GM18519 (cell line): Measurements from ENCODE around the gene XPC.

ENCODE experiments used
- ATAC-seq: cut with Tn5 transposase; IDR thresholded peaks from one replicate; pipeline ENCODE4 v1.9.1; 2021; ENCODE audit warnings: mild to moderate bottlenecking, moderate library complexity; ENCODE audit not compliant: unreplicated experiment, low FRiP score

The XPC gene

DNA sequence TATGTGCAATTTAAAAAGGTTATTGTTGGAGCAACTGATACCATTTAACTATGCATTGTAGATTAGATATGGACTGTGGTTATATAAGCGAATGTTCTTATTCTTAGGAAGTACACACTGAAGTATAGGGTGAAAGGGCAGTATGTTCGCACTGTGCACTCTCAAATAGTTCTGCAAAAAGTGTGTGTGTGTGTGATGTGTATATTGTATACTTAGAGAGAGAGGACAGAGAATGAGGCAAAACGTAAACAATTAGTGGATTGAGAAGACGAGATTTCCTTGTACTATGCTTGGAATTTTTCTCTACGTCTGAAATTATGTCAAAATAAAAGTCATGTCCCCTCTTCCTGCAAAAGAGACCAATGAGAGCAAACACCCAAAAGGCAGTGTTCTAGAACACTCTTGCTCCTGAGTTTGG is 30.6 kb upstream of the XPC start:
- ATAC-seq, result no peak

DNA sequence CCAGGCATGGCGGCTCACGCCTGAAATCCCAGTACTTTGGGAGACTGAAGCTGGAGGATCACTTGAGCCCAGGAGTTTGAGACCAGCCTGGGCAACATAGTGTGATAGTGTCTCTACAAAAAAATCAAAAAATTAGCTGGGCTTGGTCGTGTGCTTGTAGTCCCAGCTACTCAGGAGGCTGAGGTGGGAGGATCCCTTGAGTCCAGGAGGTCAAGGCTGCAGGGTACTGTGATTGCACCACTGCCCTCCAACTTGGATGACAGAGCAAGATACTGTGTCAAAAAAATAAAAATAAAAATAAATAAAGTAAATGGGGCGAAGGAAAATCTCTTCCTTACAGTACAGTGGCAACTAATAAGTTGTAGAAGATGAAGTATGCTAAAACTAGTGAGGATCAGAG is 29.8 kb upstream of the XPC start:
- no peak for ATAC-seq

DNA sequence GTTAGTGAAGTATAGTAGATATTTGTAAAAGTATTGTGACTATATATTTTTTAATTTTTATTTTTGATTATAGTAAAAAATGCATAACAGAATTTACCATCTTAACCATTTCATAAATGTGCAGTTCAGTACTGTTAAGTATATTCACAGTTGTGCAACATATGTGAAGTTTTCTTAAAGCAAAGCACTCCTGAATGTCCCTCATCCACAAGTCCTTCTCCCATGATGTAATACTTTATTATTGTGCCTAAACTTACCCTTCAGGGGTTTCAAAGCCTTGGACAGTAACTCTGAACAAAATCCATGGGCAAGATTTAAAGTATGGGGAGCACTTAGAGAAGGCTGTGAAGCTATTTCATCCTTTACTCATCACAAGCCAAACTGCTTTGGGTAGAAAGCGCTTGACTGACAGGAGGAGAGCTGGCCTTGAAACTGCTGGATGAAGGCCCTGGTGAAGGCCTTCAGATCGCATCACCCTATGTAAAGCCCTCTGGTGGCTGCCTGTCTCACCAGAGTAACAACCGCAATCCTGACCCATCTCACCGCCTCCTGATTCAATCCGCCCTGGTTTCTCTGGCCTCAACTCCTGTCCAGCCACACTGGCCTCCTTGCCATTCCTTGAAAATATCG is 28.3 kb upstream of the XPC start:
- ATAC-seq, result no peak

DNA sequence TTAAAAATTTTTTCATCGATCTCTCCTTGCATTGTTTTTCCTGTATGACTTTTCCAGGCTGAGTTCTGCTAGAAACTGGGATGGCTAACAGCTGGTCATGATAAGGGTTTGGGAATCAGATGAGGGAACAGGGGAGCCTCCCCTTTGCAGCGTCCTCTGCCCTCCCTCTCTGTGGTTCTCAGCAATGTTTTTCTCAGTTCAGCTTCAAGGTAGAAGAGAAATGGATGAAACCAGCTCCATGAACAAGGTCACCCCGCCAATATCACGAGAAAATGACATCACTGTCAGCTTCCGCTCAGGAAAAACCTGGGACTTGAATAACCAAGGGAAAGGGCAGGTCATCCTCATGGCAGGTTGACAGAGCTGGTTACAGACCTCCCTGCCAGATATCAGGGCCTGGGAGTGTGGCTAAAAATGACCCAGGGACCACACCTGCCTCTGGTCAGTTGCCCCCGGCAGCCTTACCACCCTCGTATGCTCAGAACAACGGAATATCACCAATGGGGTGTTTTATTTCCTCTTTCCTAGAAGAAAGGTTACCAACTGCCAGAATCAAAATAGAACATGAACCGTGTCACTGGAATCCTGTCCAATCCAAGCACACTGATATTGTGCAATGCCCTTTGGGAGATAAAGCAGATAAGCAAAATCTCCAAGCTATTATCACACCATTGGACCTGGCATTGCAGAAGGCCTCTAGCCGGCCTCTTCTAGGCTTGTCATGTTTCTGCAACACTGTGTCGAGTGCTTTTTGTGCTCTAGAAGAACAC is 26.3 kb upstream of the XPC start:
- no peak for ATAC-seq

DNA sequence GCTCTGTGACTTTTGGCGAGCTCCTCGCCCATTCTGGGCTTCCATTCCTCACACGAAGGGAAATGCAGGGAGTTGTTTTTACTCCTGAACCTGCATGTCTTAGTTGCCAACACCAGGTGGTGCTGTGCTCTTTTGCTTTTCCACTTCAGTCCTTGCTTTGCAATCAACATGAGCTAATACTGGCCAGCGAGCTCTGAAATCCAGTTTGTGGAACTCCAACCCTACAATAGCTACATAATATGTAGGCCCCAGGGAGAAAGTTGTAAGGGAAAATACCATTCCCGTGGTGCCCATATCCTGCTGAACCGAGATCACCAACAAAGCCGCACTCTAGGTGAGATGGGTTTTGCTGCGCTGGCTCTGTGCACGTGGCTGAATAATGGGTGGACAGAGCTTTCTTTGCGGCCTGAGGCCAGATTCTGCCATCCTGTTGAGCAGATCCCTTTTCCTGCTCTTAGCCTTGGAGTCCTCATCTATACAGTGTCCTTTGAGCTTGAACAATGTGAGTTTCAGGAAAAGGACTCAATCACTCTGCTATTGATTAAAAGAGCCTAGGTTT is 25.2 kb upstream of the XPC start:
- ATAC-seq, result no peak

DNA sequence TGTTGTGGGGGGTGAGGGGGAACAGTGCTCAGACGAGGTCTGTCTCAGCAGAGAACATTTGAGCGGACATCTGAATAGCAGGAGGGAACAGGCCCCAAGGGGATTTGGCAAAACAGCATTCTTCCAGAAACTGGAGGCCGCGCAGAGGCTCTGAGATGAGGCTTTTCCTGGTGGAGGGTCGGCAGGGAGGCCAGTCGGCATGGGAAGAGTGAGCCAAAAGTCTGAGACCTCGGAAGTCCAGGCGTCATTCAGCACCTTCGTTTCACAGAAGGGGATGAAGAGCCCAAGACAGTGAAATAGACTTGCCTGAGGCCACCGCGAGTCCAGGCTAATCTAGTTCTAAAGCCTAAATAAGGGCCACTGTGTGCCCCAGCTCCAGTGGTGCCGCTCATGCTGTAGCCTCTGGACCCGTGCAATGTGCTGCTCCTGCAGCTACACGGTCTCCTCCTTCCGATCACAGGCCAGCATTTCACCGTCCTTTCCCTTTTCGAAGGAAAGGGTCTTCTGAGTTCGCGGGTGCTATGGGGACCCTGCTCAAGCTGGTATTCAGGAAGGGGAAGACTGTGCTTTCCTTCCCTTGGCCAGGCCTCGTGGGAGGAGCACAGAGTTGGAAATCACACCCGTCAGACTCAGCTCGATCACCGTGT is 24.6 kb upstream of the XPC start:
- no peak for ATAC-seq

DNA sequence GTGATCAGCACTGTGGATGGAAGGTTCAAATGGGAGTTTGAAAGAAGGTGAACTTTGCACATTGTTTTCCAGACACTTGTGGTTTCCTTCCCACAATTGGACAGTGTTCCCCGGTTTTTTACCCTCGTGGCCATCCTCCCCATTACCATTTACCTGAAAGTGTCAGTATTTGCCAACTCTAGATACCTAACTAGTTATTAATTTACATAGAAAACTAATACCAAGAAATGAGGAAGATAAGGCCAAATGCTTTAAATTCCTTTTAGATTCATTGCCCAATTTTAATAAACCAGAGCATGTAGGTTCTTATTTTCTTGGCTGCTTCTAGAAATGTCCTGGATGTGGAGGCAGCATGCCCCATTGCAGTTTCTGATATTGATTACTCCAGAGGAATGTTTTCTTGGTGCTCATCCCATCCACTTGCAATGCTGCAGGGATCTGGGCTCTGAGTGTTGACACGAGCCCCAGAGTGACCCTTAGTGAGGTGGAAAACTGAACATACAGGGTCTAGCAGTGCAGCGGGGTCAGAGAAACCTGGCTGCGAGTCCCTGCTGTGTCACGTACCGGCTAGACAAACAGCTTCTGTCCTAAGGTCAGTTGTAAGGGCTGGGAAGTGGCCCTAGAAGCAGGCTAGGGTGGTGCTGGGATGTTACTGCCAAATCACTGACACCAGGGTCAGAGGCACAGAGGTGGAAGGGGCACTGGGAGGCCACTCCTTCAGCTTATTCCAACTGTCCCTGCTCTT is 23.7 kb upstream of the XPC start:
- no peak for ATAC-seq

DNA sequence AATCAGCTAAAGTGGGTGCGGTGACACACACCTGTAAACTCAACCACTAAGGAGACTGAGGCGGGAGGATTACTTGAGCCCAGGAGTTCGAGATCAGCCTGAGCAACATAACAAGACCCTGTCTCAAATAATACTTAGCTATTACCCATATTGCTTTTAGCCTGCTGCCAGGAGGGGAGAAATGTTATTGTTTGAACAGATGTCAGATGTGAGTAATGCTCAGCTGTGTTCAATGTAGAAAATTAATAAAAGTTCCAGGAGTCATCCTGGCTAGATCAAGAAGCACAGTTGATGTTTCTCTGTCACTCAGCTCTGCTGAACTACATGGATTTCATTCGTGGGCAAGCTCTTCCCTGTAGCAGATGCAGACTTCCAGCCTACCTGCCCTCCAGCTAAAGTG is 22.4 kb upstream of the XPC start:
- ATAC-seq, result no peak

DNA sequence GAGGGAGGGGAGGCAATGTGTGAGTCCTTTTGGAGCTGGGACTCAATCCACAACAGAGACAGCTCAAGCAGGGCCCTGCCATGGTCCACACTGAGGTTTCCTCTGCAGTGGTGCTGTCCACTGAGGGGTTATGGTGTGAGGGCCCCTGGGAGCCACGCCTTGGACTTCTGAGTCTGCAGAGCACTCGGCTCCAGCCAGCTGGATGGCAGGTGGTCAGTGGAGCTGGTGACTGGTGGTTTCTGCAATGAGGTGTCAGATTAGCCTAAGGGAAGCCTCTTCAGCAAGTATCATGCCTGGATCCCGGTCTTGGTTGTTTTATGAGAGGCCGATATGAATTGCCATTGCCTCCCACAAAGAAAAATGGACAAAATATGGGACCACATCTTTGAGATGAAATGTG is 21.9 kb upstream of the XPC start:
- ATAC-seq, result no peak

DNA sequence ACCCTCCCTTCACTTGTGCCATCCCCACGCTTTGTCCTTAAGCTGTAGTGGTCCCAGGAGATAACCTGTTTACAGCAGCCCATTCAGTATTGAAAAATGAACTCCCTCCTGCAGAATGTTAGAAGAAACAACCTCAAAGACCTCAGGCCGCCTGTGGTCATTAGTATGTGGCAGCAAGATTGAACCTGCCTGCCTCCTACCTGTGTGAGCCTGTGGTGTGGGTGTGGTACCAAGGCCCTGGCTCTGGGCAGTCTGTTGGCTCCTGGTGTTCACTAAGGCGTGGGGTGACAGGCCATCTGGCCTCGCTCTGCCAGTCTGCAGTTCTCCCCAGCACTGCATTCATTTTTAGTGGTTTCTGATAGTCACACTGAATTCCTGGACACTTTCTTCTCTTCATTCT is 21.2 kb upstream of the XPC start:
- ATAC-seq, result no peak

DNA sequence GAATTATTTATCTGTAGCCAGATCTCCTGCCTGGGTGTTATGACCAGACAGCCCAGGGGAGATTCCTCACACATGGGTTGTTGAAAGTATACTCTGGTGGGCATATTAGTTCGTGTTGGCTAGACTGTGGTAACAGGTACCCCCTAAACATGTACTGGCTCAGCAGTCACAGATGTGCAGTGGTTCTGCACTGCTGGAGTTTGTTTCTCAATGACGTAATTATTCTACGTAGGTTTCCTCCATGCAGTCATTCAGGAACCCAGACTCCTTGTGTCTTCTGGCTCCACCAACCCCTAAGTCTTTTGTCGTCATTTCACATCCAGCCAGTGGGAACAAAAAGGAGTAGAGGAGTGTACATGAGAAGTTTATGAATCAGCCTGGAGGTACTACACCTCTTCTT is 16.5 kb upstream of the XPC start:
- ATAC-seq, result no peak

DNA sequence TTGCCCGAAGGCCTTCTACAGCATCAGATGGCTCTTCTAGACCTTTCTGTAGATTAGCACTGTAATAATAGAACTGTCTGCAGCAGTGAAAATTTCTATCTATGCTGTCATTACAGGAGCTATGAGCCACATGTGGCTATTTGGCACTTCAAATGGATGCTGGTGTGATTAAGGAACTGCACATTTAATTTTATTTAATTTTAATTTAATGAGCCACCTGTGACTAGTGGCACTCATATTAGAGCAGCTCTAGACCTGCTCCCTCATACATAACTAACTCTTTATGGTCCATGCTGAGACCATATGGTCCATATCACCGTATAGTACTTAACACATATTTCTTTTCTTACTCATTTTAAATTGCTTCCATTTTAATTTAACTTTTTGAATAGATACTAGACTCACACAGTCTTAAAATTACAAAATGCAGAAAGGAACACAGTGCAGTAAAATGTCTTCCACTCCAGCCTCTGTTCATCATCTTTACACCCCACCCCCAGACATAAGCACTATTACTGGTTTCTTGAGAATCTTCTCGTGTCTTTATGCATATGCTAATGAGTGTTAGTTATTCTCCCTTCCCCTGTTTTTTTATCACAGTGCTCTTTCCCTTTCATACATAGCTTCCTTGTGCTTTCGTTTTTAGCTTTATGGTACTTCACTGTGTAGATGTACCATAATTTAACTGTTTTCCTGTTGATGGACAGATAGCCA is 9.8 kb upstream of the XPC start:
- ATAC-seq, result no peak

DNA sequence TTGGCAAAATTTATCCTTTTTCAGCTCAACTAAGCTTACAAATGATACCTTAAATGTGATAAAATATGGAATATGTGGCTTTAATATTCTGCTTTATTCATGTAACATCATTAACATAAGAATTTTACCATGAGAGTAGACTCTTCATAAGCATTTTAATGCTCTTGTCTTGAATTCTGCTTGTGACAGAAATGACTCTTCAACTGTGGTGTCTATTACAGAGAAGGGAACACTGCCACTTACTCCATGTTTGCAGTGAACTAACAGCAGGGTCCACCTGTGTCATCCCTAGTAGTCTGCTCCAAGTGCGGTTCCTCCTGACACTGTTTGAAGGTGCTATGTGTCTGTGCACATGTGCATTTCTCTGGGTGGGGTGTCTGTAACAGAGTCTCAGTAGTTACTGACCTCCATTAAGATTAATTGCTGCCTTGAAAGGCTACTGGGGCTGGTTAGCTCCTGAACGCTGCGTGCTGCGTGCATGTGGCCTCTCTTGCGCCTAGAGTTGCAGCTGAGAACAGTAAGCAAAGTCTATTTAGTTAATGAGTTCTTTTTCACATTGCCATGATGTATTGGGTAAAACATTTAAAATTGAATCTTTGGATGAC is 8.6 kb upstream of the XPC start:
- ATAC-seq, result no peak

DNA sequence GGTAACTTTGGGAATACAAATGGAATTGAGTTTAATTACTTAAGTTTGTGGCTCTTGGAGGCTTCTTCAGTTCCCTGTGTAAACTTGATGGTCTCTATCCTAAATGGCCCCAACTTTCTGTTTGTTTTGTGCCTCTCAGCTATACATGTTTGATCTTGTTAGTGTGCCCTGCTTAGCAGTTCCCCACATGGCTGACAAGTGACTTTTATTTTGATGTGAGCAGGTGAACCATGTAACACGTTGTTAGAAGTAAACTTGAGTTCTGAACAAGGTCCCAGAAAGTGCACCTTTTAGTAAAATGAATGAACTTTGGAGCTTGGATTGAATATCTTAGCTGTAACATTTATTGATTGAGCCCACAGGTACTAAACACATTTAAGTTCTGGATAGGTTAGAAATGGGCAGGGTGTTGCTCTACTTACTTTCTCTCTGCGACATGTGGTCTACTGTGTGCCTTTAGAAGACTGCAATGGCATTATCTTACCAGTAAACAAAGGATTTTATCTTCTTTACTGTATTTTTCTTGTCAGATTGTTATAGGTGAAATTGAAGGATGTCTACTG is 4.7 kb upstream of the XPC start:
- ATAC-seq, result no peak

DNA sequence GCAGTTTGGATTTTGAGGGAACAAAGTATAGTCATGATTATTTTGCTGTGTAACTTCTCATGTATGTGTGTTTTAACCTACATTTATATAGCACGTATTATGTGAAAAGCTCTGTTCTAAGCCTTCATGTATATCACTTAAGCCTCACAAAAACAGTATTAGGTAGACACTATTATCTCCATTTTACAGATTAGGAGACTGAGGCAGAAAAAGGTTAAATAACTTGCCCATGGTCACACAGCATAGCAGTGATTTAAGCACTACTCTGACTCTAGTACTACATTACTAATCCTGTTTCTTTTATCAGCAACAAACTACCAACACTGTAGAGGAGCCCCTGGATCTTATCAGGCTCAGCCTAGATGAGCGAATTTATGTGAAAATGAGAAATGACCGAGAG is 2.9 kb upstream of the XPC start:
- no peak for ATAC-seq

DNA sequence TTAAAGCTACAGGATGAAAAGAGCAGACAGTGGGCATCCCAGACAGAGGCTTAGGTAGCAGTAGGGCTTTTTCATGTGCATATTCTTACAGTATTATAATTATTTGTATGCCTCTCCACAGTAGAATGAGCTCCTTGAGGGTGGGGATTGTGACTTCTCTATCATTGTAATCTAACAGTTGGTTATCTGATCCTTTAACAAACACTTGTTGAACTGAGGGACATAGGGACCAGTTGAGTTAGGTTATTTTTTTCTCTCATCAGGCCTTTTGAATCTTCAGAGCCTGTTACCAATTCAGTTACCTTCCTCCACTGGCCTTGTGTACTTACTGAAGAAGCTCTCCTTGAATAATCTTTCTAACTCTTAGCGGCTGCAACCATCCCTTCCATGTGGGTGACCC is 1.4 kb upstream of the XPC start:
- no peak for ATAC-seq

DNA sequence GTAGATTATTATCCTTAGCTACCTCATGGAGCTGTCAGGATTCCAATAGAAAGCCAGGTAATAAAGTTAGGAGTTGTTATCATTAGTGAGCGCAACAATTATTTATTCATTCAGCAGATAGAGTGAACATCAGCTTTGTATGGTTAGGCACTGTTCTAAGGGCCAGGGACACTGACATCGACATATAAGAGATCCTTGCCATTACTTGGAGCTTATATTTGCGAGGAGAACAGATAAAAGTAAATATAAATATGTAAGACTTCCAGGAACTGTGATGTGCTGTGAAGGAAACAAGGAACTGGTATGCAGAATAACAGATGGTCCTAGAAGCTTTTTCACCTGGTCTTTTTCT is 689 bp upstream of the XPC start:
- ATAC-seq, result no peak

DNA sequence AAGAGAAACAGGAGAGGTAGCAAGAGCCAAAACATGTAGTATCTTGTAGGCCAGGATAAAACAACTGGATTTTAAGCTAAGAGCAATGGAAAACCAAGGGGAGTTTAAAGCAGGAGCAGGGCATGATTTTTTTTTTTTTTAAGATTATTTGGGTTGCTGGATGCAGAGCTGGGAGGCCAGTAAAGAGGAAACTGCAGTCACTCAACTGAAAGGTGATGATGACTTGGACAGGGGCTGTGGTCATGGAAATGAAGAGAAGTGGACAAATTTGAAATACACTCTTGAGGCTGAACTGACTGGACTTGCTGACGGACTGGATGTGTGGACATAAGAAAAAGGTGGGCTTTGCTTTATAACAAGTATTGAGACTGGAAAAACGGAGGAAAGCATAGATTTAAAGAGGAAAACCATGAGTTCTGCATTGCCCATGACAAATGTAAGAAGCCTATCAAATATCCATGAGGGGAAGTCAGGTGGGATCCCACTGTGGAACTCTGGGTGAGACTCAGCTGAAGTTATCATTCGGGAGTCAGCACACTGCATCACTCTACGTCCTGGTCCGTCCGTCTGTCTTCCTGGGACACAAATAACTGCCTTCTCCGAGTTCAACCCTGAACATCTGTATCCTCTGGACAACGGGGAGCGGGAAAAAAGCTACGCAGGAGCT is 688 bp downstream of the XPC start:
- ATAC-seq, result peak; percentile 1

DNA sequence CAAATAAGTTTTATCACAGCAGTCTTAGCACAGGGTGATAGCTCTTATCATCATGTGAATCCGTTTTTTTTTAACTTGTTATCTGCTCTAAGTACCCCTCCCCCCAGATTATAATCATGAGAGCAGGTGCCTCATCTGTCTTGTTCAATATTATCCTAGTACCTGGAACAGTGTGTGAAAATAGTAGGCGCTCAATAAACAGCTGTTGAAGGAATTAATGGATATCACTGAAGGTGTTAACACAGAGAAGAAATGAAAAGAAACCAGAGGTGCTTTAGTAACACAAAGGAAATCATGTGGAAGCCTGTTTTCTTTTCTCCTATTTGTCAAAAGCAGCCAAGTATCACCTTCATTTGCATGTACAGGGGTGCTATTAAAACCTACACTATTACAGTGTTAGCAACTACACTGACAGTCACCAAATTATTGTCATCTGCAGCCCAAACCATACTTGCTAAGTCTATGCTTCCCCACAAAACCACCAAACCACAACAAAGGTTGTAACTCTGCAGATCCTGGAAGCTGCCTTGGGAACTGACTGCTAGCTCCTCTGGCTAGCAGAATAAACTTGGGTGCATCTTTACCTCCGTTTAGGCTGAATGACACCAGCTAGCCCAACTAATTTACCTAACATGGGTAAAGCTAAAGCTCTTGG is 2.9 kb downstream of the XPC start:
- peak; percentile 25 for ATAC-seq
